ENCODE results near the gene ANKRD55.

- TF ChIP-seq CTCF (IDR thresholded peaks at IDR 0.05 in 8 of 11, conservative IDR thresholded peaks at IDR 0.05 in 3 of 11) (peak in 7 of 11 experiments; percentile 11 to 53 (median 24)), POLR2AphosphoS5 (IDR thresholded peaks at IDR 0.05) (no peak), POLR2A (IDR thresholded peaks at IDR 0.05) (no peak)
Measured at GRCh38 chr5:56269216-56269927, 36.2 kb upstream of the ANKRD55 start.
